GM10266 (cell line): ENCODE data around the gene MYO6.

Experiments used
- DNase-seq: peaks from one replicate; pipeline ENCODE4 v3.0.0; 2012; ENCODE audit errors: extremely low spot score
- TF ChIP-seq, protein P1 (sequence below): IDR thresholded peaks from 2 replicates; pipeline ENCODE4 v1.5.1; 2012; ENCODE audit warnings: mild to moderate bottlenecking, low read depth; ENCODE audit not compliant: control insufficient read depth, insufficient read depth; ENCODE audit errors: missing control alignments

Gene MYO6

DNA sequence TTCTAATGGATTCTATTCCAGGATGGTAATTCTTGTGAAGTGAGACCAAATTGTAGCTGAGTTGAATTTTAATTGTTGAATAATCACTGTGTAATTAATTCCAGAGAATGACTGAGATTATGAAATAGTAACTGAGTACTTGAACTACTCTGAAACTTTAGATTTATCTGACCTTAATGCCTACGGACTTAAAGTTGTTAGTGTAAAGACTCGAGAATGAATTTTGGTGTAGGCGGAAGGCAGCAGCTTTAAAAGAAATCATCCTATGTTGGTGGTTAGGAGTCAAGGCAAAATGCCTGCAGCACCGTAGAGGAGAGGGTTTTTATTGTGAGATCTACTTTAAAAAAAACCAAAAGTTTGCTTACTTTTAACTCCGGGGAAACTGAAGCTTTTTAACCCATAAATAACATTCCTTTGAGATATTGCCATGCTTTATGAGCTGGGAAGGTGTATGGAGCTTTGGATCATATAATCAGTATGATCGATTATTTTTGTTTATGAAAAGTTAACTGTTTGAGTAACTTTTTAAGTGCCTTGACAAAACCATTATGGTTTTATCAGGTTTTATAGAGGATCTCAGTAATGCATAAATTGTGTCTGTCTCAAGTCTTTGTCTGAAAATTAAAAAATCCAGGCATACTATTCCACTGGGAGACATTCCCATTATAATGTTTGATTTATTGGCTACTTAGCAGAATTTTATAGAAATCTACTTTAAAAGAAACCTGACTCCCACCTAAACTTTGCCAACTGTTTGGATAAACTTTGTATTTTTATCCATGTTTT lies 46.1 kb downstream of the MYO6 start:
- TF ChIP-seq, protein P1, sequence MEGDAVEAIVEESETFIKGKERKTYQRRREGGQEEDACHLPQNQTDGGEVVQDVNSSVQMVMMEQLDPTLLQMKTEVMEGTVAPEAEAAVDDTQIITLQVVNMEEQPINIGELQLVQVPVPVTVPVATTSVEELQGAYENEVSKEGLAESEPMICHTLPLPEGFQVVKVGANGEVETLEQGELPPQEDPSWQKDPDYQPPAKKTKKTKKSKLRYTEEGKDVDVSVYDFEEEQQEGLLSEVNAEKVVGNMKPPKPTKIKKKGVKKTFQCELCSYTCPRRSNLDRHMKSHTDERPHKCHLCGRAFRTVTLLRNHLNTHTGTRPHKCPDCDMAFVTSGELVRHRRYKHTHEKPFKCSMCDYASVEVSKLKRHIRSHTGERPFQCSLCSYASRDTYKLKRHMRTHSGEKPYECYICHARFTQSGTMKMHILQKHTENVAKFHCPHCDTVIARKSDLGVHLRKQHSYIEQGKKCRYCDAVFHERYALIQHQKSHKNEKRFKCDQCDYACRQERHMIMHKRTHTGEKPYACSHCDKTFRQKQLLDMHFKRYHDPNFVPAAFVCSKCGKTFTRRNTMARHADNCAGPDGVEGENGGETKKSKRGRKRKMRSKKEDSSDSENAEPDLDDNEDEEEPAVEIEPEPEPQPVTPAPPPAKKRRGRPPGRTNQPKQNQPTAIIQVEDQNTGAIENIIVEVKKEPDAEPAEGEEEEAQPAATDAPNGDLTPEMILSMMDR = no peak
- no peak for DNase-seq

DNA sequence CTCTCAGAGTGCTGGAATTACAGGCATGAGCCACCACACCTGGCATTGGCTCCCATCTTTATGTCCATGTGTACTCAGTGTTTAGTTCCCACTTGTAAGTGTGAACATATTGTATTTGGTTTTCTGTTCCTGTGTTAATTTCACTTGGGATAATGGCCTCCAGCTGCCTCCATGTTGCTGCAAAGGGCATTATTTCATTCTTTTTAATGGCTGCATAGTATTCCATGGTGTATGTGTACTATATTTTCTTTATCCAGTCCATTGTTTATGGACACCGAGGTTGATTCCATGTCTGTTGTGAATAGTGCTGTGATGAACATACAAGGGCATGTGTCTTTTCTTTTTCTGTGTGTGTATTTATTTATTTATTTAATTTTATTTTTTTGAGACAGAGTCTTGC lies 47.7 kb downstream of the MYO6 start:
- TF ChIP-seq, protein P1 = no peak
- DNase-seq = no peak

DNA sequence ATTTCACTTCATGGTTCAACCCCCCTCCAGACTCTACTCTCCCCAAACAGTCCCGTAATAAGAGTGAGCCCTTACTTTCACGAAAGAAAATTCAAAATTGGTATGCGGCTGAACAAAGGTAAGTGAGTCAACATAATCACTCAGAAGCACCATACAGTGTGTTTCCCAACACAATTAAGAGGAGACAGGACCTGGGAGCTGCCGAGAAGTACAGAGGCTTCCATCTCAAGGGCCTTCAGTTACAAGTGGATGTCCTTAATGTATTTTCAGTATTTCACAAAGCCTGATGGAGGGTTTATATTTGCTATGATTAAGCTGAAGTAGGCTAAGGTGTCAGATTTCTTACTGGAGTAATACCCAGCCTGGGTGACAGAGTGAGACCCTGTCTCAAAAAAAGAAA lies 51.1 kb downstream of the MYO6 start:
- TF ChIP-seq, protein P1 = no peak

DNA sequence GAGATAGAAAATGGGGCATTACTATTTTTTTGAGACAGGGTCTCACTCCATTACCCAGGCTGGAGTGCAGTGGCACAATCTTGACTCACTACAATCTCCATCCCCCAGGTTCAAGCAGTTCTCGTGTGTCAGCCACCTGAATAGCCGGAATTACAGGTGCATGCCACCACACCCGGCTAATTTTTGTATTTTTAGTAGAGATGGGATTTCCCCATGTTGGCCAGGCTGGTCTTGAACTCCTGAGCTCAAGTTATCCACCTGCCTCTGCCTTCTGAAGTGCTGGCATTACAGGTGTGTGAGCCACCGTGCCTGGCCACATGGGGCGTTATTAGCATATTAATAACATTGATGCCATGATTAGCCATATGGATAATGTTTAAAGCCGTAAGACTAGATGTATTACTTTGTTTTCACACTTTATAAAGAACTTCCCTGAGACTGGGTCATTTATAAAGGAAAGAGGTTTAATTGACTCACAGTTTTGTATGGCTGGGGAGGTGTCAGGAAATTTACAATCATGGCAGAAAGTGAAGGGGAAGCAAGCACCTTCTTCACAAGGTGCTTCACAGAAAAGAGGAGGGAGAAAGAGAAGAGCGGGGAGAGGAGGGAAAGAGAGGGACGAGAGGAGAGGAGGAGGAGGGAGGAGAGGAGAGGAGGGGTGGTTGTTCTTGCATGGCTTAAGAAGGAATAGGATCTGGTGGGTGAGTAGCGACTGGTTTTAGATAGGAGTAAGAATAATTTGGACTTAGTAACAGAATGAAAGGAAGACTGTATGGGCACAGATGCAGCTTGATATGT lies 51.9 kb downstream of the MYO6 start:
- TF ChIP-seq, protein P1 = no peak
- DNase-seq = no peak

More for the DNA sequence above, 51.1 kb downstream of the MYO6 start:
- DNase-seq = no peak

DNA sequence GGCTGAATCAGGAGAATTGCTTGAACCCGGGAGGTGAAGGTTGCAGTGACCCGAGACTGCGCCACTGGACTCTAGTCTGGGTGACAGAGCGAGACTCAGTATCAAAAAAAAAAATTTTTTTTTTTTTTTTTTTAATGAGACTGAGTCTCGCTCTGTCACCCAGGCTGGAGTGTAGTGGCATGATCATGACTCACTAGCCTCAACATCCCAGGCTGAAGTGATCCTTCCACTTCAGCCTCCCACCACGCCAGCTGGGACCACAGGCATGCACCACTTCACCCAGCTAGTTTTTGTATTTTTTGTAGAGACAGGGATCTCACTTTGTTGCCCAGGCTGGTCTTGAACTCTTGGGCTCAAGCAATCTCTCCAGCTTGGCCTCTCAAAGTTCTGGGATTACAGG lies 53.3 kb downstream of the MYO6 start:
- no peak for DNase-seq
- TF ChIP-seq, protein P1 = no peak

DNA sequence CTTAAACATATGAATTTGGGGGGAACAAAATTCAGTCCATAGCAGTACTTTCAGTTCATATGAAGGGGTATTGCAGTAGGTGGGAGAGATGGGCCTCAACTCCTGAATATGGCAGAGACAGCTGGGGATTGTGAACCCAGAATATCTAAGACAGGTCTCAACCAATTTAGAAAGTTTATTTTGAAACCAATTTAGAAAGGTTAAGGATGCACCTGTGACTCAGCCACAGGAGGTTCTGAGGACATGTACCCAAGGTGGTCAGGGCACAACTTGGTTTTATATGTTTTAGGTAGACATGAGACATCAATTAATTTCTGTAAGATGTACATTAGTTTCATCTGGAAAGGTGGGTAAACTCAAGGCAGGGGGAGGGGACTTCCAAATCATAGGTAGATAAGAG lies 59.5 kb downstream of the MYO6 start:
- TF ChIP-seq, protein P1 = no peak
- DNase-seq = no peak

DNA sequence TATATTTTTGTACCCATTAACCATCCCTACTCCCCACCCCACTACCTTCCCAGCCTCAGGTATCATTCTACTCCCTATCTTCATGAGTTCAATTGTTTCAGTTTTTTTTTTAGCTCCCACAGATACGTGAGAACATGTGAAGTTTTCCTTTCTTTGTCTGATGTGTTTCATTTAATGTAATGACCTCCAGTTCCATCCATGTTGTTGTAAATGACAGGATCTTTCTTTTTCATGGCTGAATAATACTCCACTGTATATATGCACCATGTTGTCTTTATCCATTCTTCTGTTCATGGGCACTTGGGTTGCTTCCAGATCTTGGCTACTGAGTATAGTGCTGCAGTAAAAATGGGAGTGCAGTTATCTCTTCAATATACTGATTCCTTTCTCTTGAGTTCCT lies 63.5 kb downstream of the MYO6 start:
- DNase-seq = no peak
- TF ChIP-seq, protein P1 = no peak
